ENCODE measurements around the gene RELCH.

GRCh38 chr18:62331581-62332356, 144.7 kb downstream of the RELCH start:
- no peak for TF ChIP-seq CTCF (IDR thresholded peaks at IDR 0.05; ENCODE audit: insufficient read depth, low read depth, low read length)
- TF ChIP-seq EZH2 (IDR thresholded peaks at IDR 0.05; ENCODE audit: insufficient read depth, low read length): no peak

All from astrocyte (in vitro differentiated cells and primary cell).